SU-DHL-6 (cell line): ENCODE measurements around the gene ARMC9.

ENCODE experiments used
- CTCF ChIP-seq: fragments of 200-600 bp; sonication (generic); IDR thresholded peaks from one replicate; pipeline ENCODE4 v1.5.1; 2017; ENCODE audit warnings: antibody characterized with exemption, mild to moderate bottlenecking, low read length, moderate library complexity; ENCODE audit not compliant: insufficient read depth, poor library complexity, severe bottlenecking
- EZH2phosphoT487 ChIP-seq: fragments of 200-600 bp; sonication (generic), shearing (Covaris generic); conservative IDR thresholded peaks from 2 replicates; pipeline ENCODE4 v1.6.1; 2018; ENCODE audit warnings: mild to moderate bottlenecking, antibody characterized with exemption, low read length, moderate library complexity, mixed read lengths

- TF ChIP-seq CTCF: no peak
- no peak for TF ChIP-seq EZH2phosphoT487
Measured at GRCh38 chr2:231382116-231382515, 183.7 kb downstream of the ARMC9 start.
